Heart left ventricle (tissue), 16 donors: Measurements from ENCODE around the gene TET3. TPM values are rescaled to one million over a fixed set of nuclear protein-coding genes. Genes with fewer than 3 reads are reported as not detected.

Experiments used
- ATAC-seq, 4 donors: fragments of 200-7000 bp; cut with Tn5 transposase; one replicate each; pipeline ENCODE4 v1.9.1; 2020 to 2022; ENCODE audit warnings: moderate library complexity in 4 of 4, mild to moderate bottlenecking in 3 of 4, moderate number of reproducible peaks in 1 of 4
- DNase-seq, 5 donors: peaks; one replicate each; pipeline ENCODE4 v3.0.0-alpha.2; 2020
- H3K27ac ChIP-seq, 12 donors: fragments of 200-600 bp; sonication (generic) in 4 of 12; one replicate each; pipeline versions ENCODE4 v1.5.0 to v1.8.0; 2016 to 2022; ENCODE audit warnings: mild to moderate bottlenecking in 2 of 12
- H3K27me3 ChIP-seq, 9 donors: fragments of 200-600 bp; sonication (generic) in 2 of 9; one replicate each; pipeline versions ENCODE4 v1.5.1 to v1.8.0; 2016 to 2022; ENCODE audit warnings: mild to moderate bottlenecking in 3 of 9
- H3K36me3 ChIP-seq, 9 donors: fragments of 200-600 bp; sonication (generic) in 2 of 9; one replicate each; pipeline versions ENCODE4 v1.5.0 to v1.8.0; 2018 to 2022; ENCODE audit warnings: mild to moderate bottlenecking in 2 of 9
- H3K4me1 ChIP-seq, 12 donors: fragments of 200-600 bp; sonication (generic) in 4 of 12; one replicate each; pipeline versions ENCODE4 v1.5.0 to v1.8.0; 2016 to 2022; ENCODE audit warnings: mild to moderate bottlenecking in 3 of 12
- H3K4me3 ChIP-seq, 12 donors: fragments of 200-600 bp; sonication (generic) in 4 of 12; one replicate each; pipeline versions ENCODE4 v1.5.0 to v1.8.0; 2017 to 2022; ENCODE audit warnings: mild to moderate bottlenecking in 9 of 12, moderate library complexity in 4 of 12
- H3K9me3 ChIP-seq, 12 donors: fragments of 200-600 bp; sonication (generic) in 4 of 12; one replicate each; pipeline versions ENCODE4 v1.5.0 to v1.8.0; 2016 to 2022; ENCODE audit warnings: mild to moderate bottlenecking in 1 of 12
- POLR2A ChIP-seq, 2 donors: fragments of 450-650 bp; IDR thresholded peaks; one replicate each; pipeline ENCODE4 v1.6.1; 2017; ENCODE audit warnings: antibody characterized with exemption in 2 of 2, mild to moderate bottlenecking in 2 of 2, moderate library complexity in 2 of 2
- WGBS, 4 donors: extraction: QIAGEN DNeasy Blood & Tissue Kit in 2 of 4; methylation state at CpG; one replicate each; pipeline versions ENCODE4 v1.1.5 to v1.1.7; 2013 to 2018; 5-methylcytosine and 5-hydroxymethylcytosine counted together
- intact Hi-C, 10 donors: fragments of 100-400 bp; cut with DNase I; formaldehyde crosslinking; loops; one replicate each; pipeline versions ENCODE4 v1.11.1 to v1.14.2; 2022
- polyA plus RNA-seq, 2 donors: library from polyadenylated mRNA; stranded (reverse); fragments of 200-250 nt; gene quantifications; one replicate each; pipeline ENCODE4 v1.2.3, GENCODE V29; 2013
- total RNA-seq, 9 donors: library from RNA; depleted of rRNA in 2 of 9; stranded (reverse); fragments of >200 nt in 2 of 9; fragmentation: NEBNext Ultra II Directional in 3 of 9; extraction: Animal tissue kit (Norgen Biotek cat#: 25700) in 3 of 9; gene quantifications; one replicate each; pipeline versions ENCODE4 v1.1.0 to v1.2.4, GENCODE V29; 2016 to 2023
- TF ChIP-seq, protein P1 (sequence below), 12 donors: fragments of 200-600 bp; sonication (generic) in 4 of 12; IDR thresholded peaks; one replicate each; pipeline versions ENCODE4 v1.5.0 to v1.8.0; 2018 to 2022; ENCODE audit warnings: antibody characterized with exemption in 12 of 12, mild to moderate bottlenecking in 5 of 12
- donor health status: ischemic (EF 13 %, LVEDD 7.1; RV severe dilation, severe dysfunction).
- donor health status: healthy with polysubstance abuse.
- donor health status: DM: no; HTN: yes; CAD: no.
- donor health status: DM: no; HTN: no; CAD: no.
- donor health status: ischemic (EF 25% LVEDD 6.9; RV normal size, moderate dysfunction).
- donor health status: ischemic (EF 25% LVEDD 5.7; RV mildly dilated, moderate dysfunction).
- donor health status: healthy.
- donor health status: DM: yes; HTN: yes; CAD: no.
- donor health status: ischemic (EF 35%, LVEDD 5.7; RV mildly dilated, moderate dysfunction).
- donor health status: nonischemic (EF 11% LVEDD 7.7; RV severe dilation, severe dysfunction).
- donor health status: DM: yes; HTN: yes; CAD: no.
- donor health status: PGD.
- donor health status: ischemic (EF 29% LVEDD 5.4; RV normal size, mild dysfunction).
- donor health status: nonischemic (EF 23%, LVEDD 6.1; RV moderate dilation, normal function).

Gene TET3
- total and polyA plus RNA-seq, 11 donors, result 1.2 to 12.6 (median 2.5) TPM

GRCh38 chr2:73970850-73971471 is 13.7 kb upstream of the TET3 start:
- WGBS, 4 donors, result 13 to 15% (median 14%) methylated on average over 7 of the region's 7 CpGs
- H3K27me3 ChIP-seq, result no peaks in the 10 kb centered on the region
- ATAC-seq (peak; percentile 80 to 92 (median 90)), DNase-seq (peak; percentile 81 to 85 (median 82))
- H3K36me3 ChIP-seq, result no peaks in the 10 kb centered on the region
- TF ChIP-seq POLR2A (IDR thresholded peaks at IDR 0.05), result no peak
- TF ChIP-seq, protein P1, sequence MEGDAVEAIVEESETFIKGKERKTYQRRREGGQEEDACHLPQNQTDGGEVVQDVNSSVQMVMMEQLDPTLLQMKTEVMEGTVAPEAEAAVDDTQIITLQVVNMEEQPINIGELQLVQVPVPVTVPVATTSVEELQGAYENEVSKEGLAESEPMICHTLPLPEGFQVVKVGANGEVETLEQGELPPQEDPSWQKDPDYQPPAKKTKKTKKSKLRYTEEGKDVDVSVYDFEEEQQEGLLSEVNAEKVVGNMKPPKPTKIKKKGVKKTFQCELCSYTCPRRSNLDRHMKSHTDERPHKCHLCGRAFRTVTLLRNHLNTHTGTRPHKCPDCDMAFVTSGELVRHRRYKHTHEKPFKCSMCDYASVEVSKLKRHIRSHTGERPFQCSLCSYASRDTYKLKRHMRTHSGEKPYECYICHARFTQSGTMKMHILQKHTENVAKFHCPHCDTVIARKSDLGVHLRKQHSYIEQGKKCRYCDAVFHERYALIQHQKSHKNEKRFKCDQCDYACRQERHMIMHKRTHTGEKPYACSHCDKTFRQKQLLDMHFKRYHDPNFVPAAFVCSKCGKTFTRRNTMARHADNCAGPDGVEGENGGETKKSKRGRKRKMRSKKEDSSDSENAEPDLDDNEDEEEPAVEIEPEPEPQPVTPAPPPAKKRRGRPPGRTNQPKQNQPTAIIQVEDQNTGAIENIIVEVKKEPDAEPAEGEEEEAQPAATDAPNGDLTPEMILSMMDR (IDR thresholded peaks at IDR 0.05), result no peak
- peaks cover 0 to 60% (median 18%) of the 10 kb centered on the region in 12 donors for H3K4me1 ChIP-seq
- peak overlapping the region in 5 of 12 donors; percentile 4 to 21 (median 11) for H3K4me3 ChIP-seq
- intact Hi-C loops, result no loop called here
- H3K27ac ChIP-seq, result peak overlapping the region in 10 of 12 donors; percentile 12 to 76 (median 56)
- no peaks in the 10 kb centered on the region for H3K9me3 ChIP-seq

GRCh38 chr2:73971722-73972121 is 13.0 kb upstream of the TET3 start:
- TF ChIP-seq, protein P1 (IDR thresholded peaks at IDR 0.05), result no peak
- DNase-seq (no peak), ATAC-seq (no peak)
- peaks cover 0 to 60% (median 18%) of the 10 kb centered on the region in 12 donors for H3K4me1 ChIP-seq
- no peaks in the 10 kb centered on the region for H3K27me3 ChIP-seq
- H3K27ac ChIP-seq, result peak overlapping the region in 2 of 12 donors; percentile 27 to 76
- intact Hi-C loops, result no loop called here
- H3K4me3 ChIP-seq, result no peak overlapping the region
- WGBS, 4 donors, result 59 to 75% (median 71%) methylated on average over 3 of the region's 3 CpGs
- no peaks in the 10 kb centered on the region for H3K9me3 ChIP-seq
- H3K36me3 ChIP-seq, result no peaks in the 10 kb centered on the region

- H3K27me3 ChIP-seq, result no peaks in the 10 kb centered on the region
- no peak overlapping the region for H3K27ac ChIP-seq
- DNase-seq, result no peak
- H3K4me1 ChIP-seq, result peaks cover 0 to 56% (median 18%) of the 10 kb centered on the region in 12 donors
- ATAC-seq, result no peak
- no peak overlapping the region for H3K4me3 ChIP-seq
- WGBS, 4 donors, result 77 to 83% (median 79%) methylated on average over 3 of the region's 3 CpGs
- no peaks in the 10 kb centered on the region for H3K9me3 ChIP-seq
- H3K36me3 ChIP-seq, result no peaks in the 10 kb centered on the region
- TF ChIP-seq POLR2A (IDR thresholded peaks at IDR 0.05), result no peak
- TF ChIP-seq, protein P1 (IDR thresholded peaks at IDR 0.05), result no peak
- intact Hi-C loops, result no loop called here
Observed at GRCh38 chr2:73972846-73973245, 11.9 kb upstream of the TET3 start.

DNA sequence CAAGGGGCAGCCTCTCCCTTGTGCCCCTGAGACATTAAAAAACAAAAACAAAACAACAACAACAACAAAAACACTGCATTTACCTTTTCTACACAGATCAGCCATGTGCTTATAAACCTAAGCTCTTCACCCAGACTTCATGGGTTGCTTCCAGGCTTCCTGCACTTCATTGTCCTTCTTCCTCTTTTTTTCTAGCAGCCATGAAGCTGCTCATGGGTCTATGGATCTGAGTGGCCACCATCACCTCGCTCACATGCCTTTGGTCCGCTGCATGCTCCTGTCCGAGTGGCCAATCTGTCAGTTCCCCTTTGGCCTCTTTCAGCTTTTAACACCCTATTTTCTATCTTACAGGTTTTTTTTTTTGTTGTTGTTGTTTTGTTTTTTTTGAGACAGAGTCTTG is 9.0 kb upstream of the TET3 start:
- H3K36me3 ChIP-seq, result no peaks in the 10 kb centered on the region
- intact Hi-C loops, result no loop called here

More for the DNA sequence above, 9.0 kb upstream of the TET3 start:
- peaks cover under 1 to 62% (median 17%) of the 10 kb centered on the region in 12 donors for H3K4me1 ChIP-seq
- DNase-seq, result no peak
- ATAC-seq, result no peak
- no peaks in the 10 kb centered on the region for H3K27me3 ChIP-seq
- no peaks in the 10 kb centered on the region for H3K9me3 ChIP-seq
- TF ChIP-seq, protein P1 (IDR thresholded peaks at IDR 0.05), result no peak
- no peak for TF ChIP-seq POLR2A (IDR thresholded peaks at IDR 0.05)
- 94 to 96% (median 96%) methylated on average over 3 of the region's 3 CpGs for WGBS, 4 donors
- H3K27ac ChIP-seq, result peak overlapping the region in 6 of 12 donors; percentile 20 to 67 (median 48)
- no peak overlapping the region for H3K4me3 ChIP-seq
